SH-SY5Y (cell line): ENCODE measurements around the gene ZDHHC14.

ENCODE experiments used
- GATA2 ChIP-seq: IDR thresholded peaks from 2 replicates; pipeline ENCODE4 v1.6.1; 2011; ENCODE audit warnings: mild to moderate bottlenecking, low read depth, low read length
- GATA3 ChIP-seq: IDR thresholded peaks from 2 replicates; pipeline ENCODE4 v1.6.1; 2011; ENCODE audit warnings: low read depth, mild to moderate bottlenecking, low read length, moderate library complexity

- TF ChIP-seq GATA2 (no peak), GATA3 (no peak)
Measured at GRCh38 chr6:157653521-157653920, 272.5 kb downstream of the ZDHHC14 start.
